ENCODE results near the gene F2RL1.

The F2RL1 gene

GRCh38 chr5:76790632-76791290, 28.1 kb upstream of the F2RL1 start (continued):
- TF ChIP-seq ZBTB49 (tag by site-specific recombination; IDR thresholded peaks at IDR 0.05; ENCODE audit: low read depth) (no peak), ZNF148 (tag by site-specific recombination; IDR thresholded peaks at IDR 0.05; ENCODE audit: borderline replicate concordance) (no peak), BCL6B (tag by site-specific recombination; IDR thresholded peaks at IDR 0.05) (no peak), ZNF202 (tag by site-specific recombination; IDR thresholded peaks at IDR 0.05; ENCODE audit: borderline replicate concordance) (no peak), ZSCAN5A (tag by site-specific recombination; IDR thresholded peaks at IDR 0.05) (no peak), MZF1 (tag by site-specific recombination; IDR thresholded peaks at IDR 0.05; ENCODE audit: borderline replicate concordance) (no peak), ZNF76 (tag by site-specific recombination; IDR thresholded peaks at IDR 0.05; ENCODE audit: borderline replicate concordance, low read depth) (no peak; the same call in 1 of the 2 replicates), PRDM10 (tag by site-specific recombination; IDR thresholded peaks at IDR 0.05) (peak; percentile 86), INSM2 (tag by site-specific recombination; IDR thresholded peaks at IDR 0.05) (peak; percentile 94), ZBTB48 (tag by site-specific recombination; IDR thresholded peaks at IDR 0.05) (no peak), KLF17 (tag by site-specific recombination; IDR thresholded peaks at IDR 0.05) (peak; percentile 74; the same call in 1 of the 2 replicates), ZNF488 (tag by site-specific recombination; IDR thresholded peaks at IDR 0.05) (no peak), ZNF404 (tag by site-specific recombination; IDR thresholded peaks at IDR 0.05) (no peak), ATF2 (tag by site-specific recombination; IDR thresholded peaks at IDR 0.05; ENCODE audit: low read depth) (0 out of 2 replicates have a peak, but pooled peaks have one; percentile 24), ZNF24 (tag by site-specific recombination; IDR thresholded peaks at IDR 0.05) (peak; percentile 97), ZNF473 (tag by site-specific recombination; IDR thresholded peaks at IDR 0.05) (no peak), ZNF37A (tag by site-specific recombination; IDR thresholded peaks at IDR 0.05) (no peak), ZNF280C (tag by site-specific recombination; IDR thresholded peaks at IDR 0.05) (no peak)
